Mesenchymal stem cell (in vitro differentiated cells and primary cell): ENCODE measurements around the gene MROH2B.

ENCODE experiments used
- DNase-seq: peaks from one replicate; pipeline ENCODE4 v3.0.0-alpha.2; 2013
- H2AFZ ChIP-seq: one replicate; pipeline ENCODE4 v1.6.1; 2013; ENCODE audit warnings: low read depth, mild to moderate bottlenecking, control low read depth, inconsistent platforms, low read length, moderate library complexity
- H2AK5ac ChIP-seq: 2 replicates; pipeline ENCODE4 v1.6.1; 2013; ENCODE audit warnings: low read length, moderate library complexity, mild to moderate bottlenecking, inconsistent platforms; ENCODE audit not compliant: severe bottlenecking
- H2BK120ac ChIP-seq: one replicate; pipeline ENCODE4 v1.6.1; 2013; ENCODE audit warnings: low read depth, mild to moderate bottlenecking, inconsistent platforms, low read length, moderate library complexity
- H2BK12ac ChIP-seq, 2 experiments: one replicate each; pipeline ENCODE4 v1.6.1; 2013; ENCODE audit warnings: inconsistent platforms in 2 of 2, low read length in 2 of 2, mild to moderate bottlenecking in 2 of 2, moderate library complexity in 2 of 2, control low read depth in 1 of 2
- H2BK15ac ChIP-seq: one replicate; pipeline ENCODE4 v1.6.1; 2013; ENCODE audit warnings: mild to moderate bottlenecking, low read depth, inconsistent platforms; ENCODE audit not compliant: poor library complexity, severe bottlenecking
- H2BK5ac ChIP-seq: 2 replicates; pipeline ENCODE4 v1.6.1; 2013; ENCODE audit warnings: low read depth, mild to moderate bottlenecking, low read length, control low read depth, inconsistent platforms; ENCODE audit not compliant: poor library complexity, severe bottlenecking
- H3K14ac ChIP-seq, 2 experiments: one replicate each; pipeline ENCODE4 v1.6.1; 2013; ENCODE audit warnings: inconsistent platforms in 2 of 2, low read length in 2 of 2, control low read depth in 1 of 2, mild to moderate bottlenecking in 1 of 2, moderate library complexity in 1 of 2
- H3K18ac ChIP-seq, 2 experiments: one replicate each; pipeline ENCODE4 v1.6.1; 2013; ENCODE audit warnings: inconsistent platforms in 2 of 2, low read length in 2 of 2, control low read depth in 1 of 2, low read depth in 1 of 2, mild to moderate bottlenecking in 1 of 2
- H3K23ac ChIP-seq, 2 experiments: one replicate each; pipeline ENCODE4 v1.6.1; 2013; ENCODE audit warnings: inconsistent platforms in 2 of 2, low read length in 2 of 2, mild to moderate bottlenecking in 2 of 2, moderate library complexity in 2 of 2, control low read depth in 1 of 2
- H3K27ac ChIP-seq: 2 replicates; pipeline ENCODE4 v1.5.1; 2013; ENCODE audit warnings: mild to moderate bottlenecking, moderate library complexity, low read length, control low read depth, inconsistent platforms; ENCODE audit not compliant: poor library complexity, severe bottlenecking
- H3K27me3 ChIP-seq, 2 experiments: 2 replicates each; pipeline versions ENCODE4 v1.6.1 to v1.7.0; 2013; ENCODE audit warnings: low read length in 2 of 2, mild to moderate bottlenecking in 2 of 2, moderate library complexity in 2 of 2, control low read depth in 1 of 2, inconsistent platforms in 1 of 2; ENCODE audit not compliant: control insufficient read depth in 1 of 2, insufficient read depth in 1 of 2
- H3K36me3 ChIP-seq, 2 experiments: 2 replicates each; pipeline versions ENCODE4 v1.6.1 to v1.7.0; 2013; ENCODE audit warnings: low read length in 2 of 2, control low read depth in 1 of 2, inconsistent platforms in 1 of 2, low read depth in 1 of 2, mild to moderate bottlenecking in 1 of 2; ENCODE audit not compliant: insufficient read depth in 2 of 2, control insufficient read depth in 1 of 2
- H3K4ac ChIP-seq, 2 experiments: one replicate each; pipeline ENCODE4 v1.6.1; 2013; ENCODE audit warnings: inconsistent platforms in 2 of 2, low read length in 2 of 2, mild to moderate bottlenecking in 2 of 2, moderate library complexity in 2 of 2, control low read depth in 1 of 2, low read depth in 1 of 2
- H3K4me1 ChIP-seq: 2 replicates; pipeline ENCODE4 v1.6.1; 2013; ENCODE audit warnings: low read depth, low read length, control low read depth; ENCODE audit not compliant: control insufficient read depth, insufficient read depth
- H3K4me2 ChIP-seq: 2 replicates; pipeline ENCODE4 v1.6.1; 2013; ENCODE audit warnings: low read length, mild to moderate bottlenecking, inconsistent platforms; ENCODE audit not compliant: poor library complexity, severe bottlenecking
- H3K4me3 ChIP-seq, 2 experiments: 2 replicates each; pipeline versions ENCODE4 v1.5.1 to v1.7.0; 2013; ENCODE audit warnings: low read length in 2 of 2, mild to moderate bottlenecking in 2 of 2, control low read depth in 1 of 2, low read depth in 1 of 2; ENCODE audit not compliant: insufficient read depth in 1 of 2
- H3K79me1 ChIP-seq: replicated peaks from 2 replicates; pipeline ENCODE4 v1.6.1; 2013; ENCODE audit warnings: mild to moderate bottlenecking, control low read depth, low read length, inconsistent platforms; ENCODE audit not compliant: poor library complexity, severe bottlenecking
- H3K9ac ChIP-seq: 2 replicates; pipeline ENCODE4 v1.7.0; 2013; ENCODE audit warnings: mild to moderate bottlenecking, low read length, moderate library complexity
- H3K9me3 ChIP-seq: 2 replicates; pipeline ENCODE4 v1.7.0; 2013; ENCODE audit warnings: mild to moderate bottlenecking, low read length; ENCODE audit not compliant: control insufficient read depth
- H4K8ac ChIP-seq: one replicate; pipeline ENCODE4 v1.6.1; 2013; ENCODE audit warnings: inconsistent platforms, mild to moderate bottlenecking, low read length, moderate library complexity
- H4K91ac ChIP-seq: one replicate; pipeline ENCODE4 v1.6.1; 2013; ENCODE audit warnings: mild to moderate bottlenecking, low read length, inconsistent platforms
- WGBS: methylation state at CpG from one replicate; pipeline ENCODE4 v1.1.7; 2013; ENCODE audit warnings: mixed read lengths; 5-methylcytosine and 5-hydroxymethylcytosine counted together

The MROH2B gene

GRCh38 chr5:41095324-41096101, 24.4 kb upstream of the MROH2B start:
- no peaks in the 10 kb centered on the region for H3K36me3 ChIP-seq
- no peak overlapping the region for H4K91ac ChIP-seq
- no peak overlapping the region for H4K8ac ChIP-seq
- H3K9me3 ChIP-seq = no peaks in the 10 kb centered on the region
- no peaks in the 10 kb centered on the region for H3K4me1 ChIP-seq
- DNase-seq = no peak
- WGBS = 71% methylated on average over 5 of the region's 5 CpGs
- H3K18ac ChIP-seq = no peak overlapping the region
- no peak overlapping the region for H2BK15ac ChIP-seq
- no peak overlapping the region for H2BK120ac ChIP-seq
- no peak overlapping the region for H3K14ac ChIP-seq
- no peak overlapping the region for H2AFZ ChIP-seq
- H3K9ac ChIP-seq = no peak overlapping the region
- no peak overlapping the region for H2AK5ac ChIP-seq
- no peak overlapping the region for H3K27ac ChIP-seq
- H3K27me3 ChIP-seq = no peaks in the 10 kb centered on the region
- H3K4me2 ChIP-seq = no peak overlapping the region
- no peak overlapping the region for H2BK5ac ChIP-seq
- no peak overlapping the region for H3K23ac ChIP-seq
- no peak overlapping the region for H2BK12ac ChIP-seq
- no peak overlapping the region for H3K4me3 ChIP-seq
- H3K79me1 ChIP-seq = no peaks in the 10 kb centered on the region
- H3K4ac ChIP-seq = no peak overlapping the region

- no peak overlapping the region for H2AK5ac ChIP-seq
- no peak overlapping the region for H2BK120ac ChIP-seq
- no peaks in the 10 kb centered on the region for H3K4me1 ChIP-seq
- no peak overlapping the region for H3K23ac ChIP-seq
- H3K9me3 ChIP-seq = no peaks in the 10 kb centered on the region
- H4K91ac ChIP-seq = no peak overlapping the region
- no peak overlapping the region for H4K8ac ChIP-seq
- H3K27ac ChIP-seq = no peak overlapping the region
- no peak overlapping the region for H2BK12ac ChIP-seq
- no peak overlapping the region for H3K4me3 ChIP-seq
- H3K4ac ChIP-seq = no peak overlapping the region
- no peak overlapping the region for H2BK15ac ChIP-seq
- 50% methylated on average over 1 of the region's 2 CpGs for WGBS
- no peak overlapping the region for H2BK5ac ChIP-seq
- H3K4me2 ChIP-seq = no peak overlapping the region
- H3K18ac ChIP-seq = no peak overlapping the region
- no peaks in the 10 kb centered on the region for H3K36me3 ChIP-seq
- DNase-seq = no peak
- no peak overlapping the region for H2AFZ ChIP-seq
- no peak overlapping the region for H3K9ac ChIP-seq
- no peak overlapping the region for H3K14ac ChIP-seq
- no peaks in the 10 kb centered on the region for H3K27me3 ChIP-seq
- no peaks in the 10 kb centered on the region for H3K79me1 ChIP-seq
Observed at GRCh38 chr5:41094871-41095270, 23.7 kb upstream of the MROH2B start.

- no peak overlapping the region for H3K4me2 ChIP-seq
- H3K79me1 ChIP-seq = no peaks in the 10 kb centered on the region
- no peak overlapping the region for H4K91ac ChIP-seq
- no peak overlapping the region for H2AK5ac ChIP-seq
- no peak overlapping the region for H2AFZ ChIP-seq
- H3K4me3 ChIP-seq = no peak overlapping the region
- H4K8ac ChIP-seq = no peak overlapping the region
- no peak overlapping the region for H3K9ac ChIP-seq
- no peak overlapping the region for H3K23ac ChIP-seq
- H3K9me3 ChIP-seq = no peaks in the 10 kb centered on the region
- no peaks in the 10 kb centered on the region for H3K4me1 ChIP-seq
- H3K14ac ChIP-seq = no peak overlapping the region
- no peak overlapping the region for H2BK15ac ChIP-seq
- no peak overlapping the region for H2BK12ac ChIP-seq
- H3K36me3 ChIP-seq = no peaks in the 10 kb centered on the region
- H3K27ac ChIP-seq = no peak overlapping the region
- H3K27me3 ChIP-seq = no peaks in the 10 kb centered on the region
- H2BK120ac ChIP-seq = no peak overlapping the region
- no CpG with 5 or more reads among the region's 1 CpG for WGBS
- no peak for DNase-seq
- H3K18ac ChIP-seq = no peak overlapping the region
- no peak overlapping the region for H3K4ac ChIP-seq
- no peak overlapping the region for H2BK5ac ChIP-seq
Observed at GRCh38 chr5:41093803-41094202, 22.7 kb upstream of the MROH2B start.

- H3K23ac ChIP-seq = no peak overlapping the region
- no peak overlapping the region for H4K8ac ChIP-seq
- no peak overlapping the region for H3K4me3 ChIP-seq
- no peaks in the 10 kb centered on the region for H3K36me3 ChIP-seq
- no peak overlapping the region for H2BK120ac ChIP-seq
- WGBS = no CpG with 5 or more reads among the region's 2 CpGs
- H2AK5ac ChIP-seq = no peak overlapping the region
- no peak for DNase-seq
- H3K9me3 ChIP-seq = no peaks in the 10 kb centered on the region
- H3K4me1 ChIP-seq = no peaks in the 10 kb centered on the region
- no peak overlapping the region for H2AFZ ChIP-seq
- H3K18ac ChIP-seq = no peak overlapping the region
- H3K4me2 ChIP-seq = no peak overlapping the region
- H2BK5ac ChIP-seq = no peak overlapping the region
- H4K91ac ChIP-seq = no peak overlapping the region
- H3K79me1 ChIP-seq = no peaks in the 10 kb centered on the region
- H3K4ac ChIP-seq = no peak overlapping the region
- H3K9ac ChIP-seq = no peak overlapping the region
- no peak overlapping the region for H3K14ac ChIP-seq
- H2BK15ac ChIP-seq = no peak overlapping the region
- H3K27me3 ChIP-seq = no peaks in the 10 kb centered on the region
- no peak overlapping the region for H3K27ac ChIP-seq
- H2BK12ac ChIP-seq = no peak overlapping the region
Observed at GRCh38 chr5:41087461-41087860, 16.3 kb upstream of the MROH2B start.
